Activated T-cell treated with anti-CD3 and anti-CD28 coated beads, Interleukin-2, amount 50 U/mL, for 48 hours (primary cell): ENCODE results near the gene ANKFN1.
"Not testable (repeated sequence)": the region's sequence is repeated elsewhere in the genome, so short reads cannot be mapped to it uniquely, and the experiment has no call there.

Source experiments
- DNase-seq, 2 experiments: peaks; one replicate each; pipeline ENCODE4 v3.0.0-alpha.2; 2020

ANKFN1 gene

GRCh38 chr17:56185491-56186221 is 32.4 kb downstream of the ANKFN1 start:
- DNase-seq, result no peak

DNA sequence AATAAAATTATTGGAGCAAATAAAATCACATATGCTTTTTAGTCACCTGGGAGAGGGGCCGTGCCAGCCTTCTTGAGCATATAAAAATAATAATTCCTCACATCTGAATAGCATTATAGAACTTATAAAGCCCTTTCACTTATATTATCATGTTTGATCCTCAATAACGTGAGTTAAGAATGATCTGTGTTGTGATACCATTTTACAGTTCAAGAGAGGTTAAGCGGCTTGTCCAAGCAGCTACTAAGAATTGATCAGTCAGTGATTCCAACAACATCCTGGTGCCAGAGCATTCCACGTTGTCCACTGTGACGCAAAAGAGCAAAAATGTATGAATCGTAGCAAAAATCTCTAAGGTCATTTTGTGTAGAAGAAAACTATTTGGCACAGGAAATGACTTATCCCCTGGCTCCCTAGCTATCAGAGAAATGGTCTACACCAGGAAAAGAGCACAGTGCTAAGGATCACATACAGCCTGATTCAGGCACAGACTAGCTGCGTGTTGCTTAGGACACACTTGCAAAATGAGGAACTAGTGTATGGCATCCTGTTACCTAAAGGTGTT is 33.0 kb downstream of the ANKFN1 start:
- DNase-seq, result no peak

GRCh38 chr17:56203430-56203829 is 50.2 kb downstream of the ANKFN1 start:
- DNase-seq, result no peak

GRCh38 chr17:56206351-56206750 is 53.1 kb downstream of the ANKFN1 start:
- no peak for DNase-seq

GRCh38 chr17:56213031-56213430 is 59.8 kb downstream of the ANKFN1 start:
- no peak for DNase-seq

- DNase-seq, result no peak
Measured at GRCh38 chr17:56217921-56218320, 64.6 kb downstream of the ANKFN1 start.

- DNase-seq, result no peak
Measured at GRCh38 chr17:56222255-56222654, 69.0 kb downstream of the ANKFN1 start.

GRCh38 chr17:56230660-56231059 is 77.4 kb downstream of the ANKFN1 start:
- no peak for DNase-seq

- DNase-seq, result no peak
Measured at GRCh38 chr17:56231252-56231651, 78.0 kb downstream of the ANKFN1 start.

DNA sequence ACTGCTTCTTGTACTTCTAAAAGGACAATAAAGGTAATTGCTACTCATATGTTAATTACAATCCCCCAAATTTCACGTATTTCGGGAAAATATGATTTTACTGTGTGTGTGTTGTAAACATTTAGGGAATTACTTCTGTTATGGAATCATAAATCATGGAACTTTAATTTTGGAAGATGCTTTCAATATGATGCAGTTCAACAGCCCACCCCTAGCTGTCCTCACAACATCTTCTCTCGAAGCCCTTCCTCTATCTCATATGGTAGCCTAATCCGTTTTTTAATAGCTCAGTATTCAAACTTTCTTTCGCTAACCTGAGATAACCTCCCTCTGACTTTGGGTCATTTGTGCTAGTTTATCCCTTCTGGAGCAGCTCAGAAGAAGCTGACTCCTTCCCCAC is 78.4 kb downstream of the ANKFN1 start:
- no peak for DNase-seq

DNA sequence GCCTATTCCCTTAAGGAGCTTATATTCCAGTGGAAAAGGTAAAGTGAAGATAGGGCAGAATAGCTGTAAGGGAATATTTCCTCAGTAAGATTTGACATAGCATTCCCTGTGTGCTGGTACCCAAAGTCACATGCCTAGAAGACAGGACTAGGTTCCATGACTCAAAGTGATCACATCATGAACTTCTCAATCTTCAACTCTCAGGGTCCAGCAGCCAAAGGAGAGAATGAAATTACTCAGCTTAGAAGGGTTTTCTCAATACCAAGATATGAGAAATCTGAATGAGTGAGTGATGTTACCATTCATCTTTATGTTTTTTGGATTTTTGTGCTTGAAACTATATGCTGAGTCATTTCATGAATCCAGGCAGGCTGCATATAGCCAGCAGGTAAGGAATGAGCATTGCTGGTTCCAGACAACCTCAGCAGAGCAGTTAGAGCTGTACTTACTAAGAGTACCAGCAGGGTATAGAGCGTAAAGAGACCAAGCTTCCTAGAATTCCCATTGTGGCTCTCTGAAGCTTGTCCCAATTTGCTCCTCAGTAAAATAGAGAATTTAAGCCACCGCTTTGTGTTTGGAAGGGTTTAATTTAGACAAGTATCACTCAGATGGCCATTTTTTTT is 91.1 kb downstream of the ANKFN1 start:
- no peak for DNase-seq

GRCh38 chr17:56247816-56248215 is 94.5 kb downstream of the ANKFN1 start:
- no peak for DNase-seq

GRCh38 chr17:56257075-56257474 is 103.8 kb downstream of the ANKFN1 start:
- no peak for DNase-seq

GRCh38 chr17:56260376-56261002 is 107.2 kb downstream of the ANKFN1 start:
- no peak for DNase-seq

GRCh38 chr17:56262803-56263202 is 109.5 kb downstream of the ANKFN1 start:
- no peak for DNase-seq

- no peak for DNase-seq
Measured at GRCh38 chr17:56269556-56270389, 116.5 kb downstream of the ANKFN1 start.

GRCh38 chr17:56274491-56274890 is 121.2 kb downstream of the ANKFN1 start:
- DNase-seq, result no peak

GRCh38 chr17:56284482-56284881 is 131.2 kb downstream of the ANKFN1 start:
- no peak for DNase-seq

DNA sequence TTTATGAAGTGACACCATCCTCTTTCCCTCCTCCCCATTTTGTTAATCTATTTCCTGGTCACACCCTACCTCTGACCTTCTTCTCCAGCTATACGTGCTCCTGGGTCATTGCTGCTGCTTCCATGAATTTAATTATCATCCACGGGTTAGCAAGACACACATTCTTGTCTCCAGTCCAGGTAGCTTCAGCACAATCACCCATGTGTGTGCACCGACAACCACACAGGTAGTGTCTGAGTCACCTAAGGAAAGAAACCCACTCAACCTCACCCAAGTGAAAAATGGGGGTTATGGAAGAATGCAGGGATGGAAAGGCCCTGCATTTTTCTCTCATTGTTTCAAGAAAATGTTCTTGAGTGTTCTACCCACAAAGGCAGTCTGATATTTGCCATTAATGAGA is 135.5 kb downstream of the ANKFN1 start:
- DNase-seq, result not testable (repeated sequence)

DNA sequence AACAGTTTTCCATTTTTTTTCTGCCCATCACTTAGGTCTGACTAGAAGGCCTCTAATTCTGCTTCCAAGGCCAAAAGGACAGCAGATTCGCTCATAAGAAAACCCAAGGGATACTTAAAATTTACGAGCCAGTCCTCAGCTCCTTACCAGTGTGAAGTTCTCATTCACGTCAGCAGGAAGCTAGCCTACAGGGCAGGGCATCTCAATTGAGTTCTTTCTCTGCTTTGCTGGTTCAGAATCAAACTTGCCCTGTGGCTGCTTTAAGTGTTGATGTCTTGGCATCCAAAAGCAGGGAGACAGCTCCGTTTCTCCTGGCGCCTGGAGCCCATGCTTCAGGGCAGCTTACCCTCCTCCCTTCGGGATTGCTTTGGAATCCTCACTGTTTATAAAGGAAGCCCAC is 136.0 kb downstream of the ANKFN1 start:
- DNase-seq, result no peak

DNA sequence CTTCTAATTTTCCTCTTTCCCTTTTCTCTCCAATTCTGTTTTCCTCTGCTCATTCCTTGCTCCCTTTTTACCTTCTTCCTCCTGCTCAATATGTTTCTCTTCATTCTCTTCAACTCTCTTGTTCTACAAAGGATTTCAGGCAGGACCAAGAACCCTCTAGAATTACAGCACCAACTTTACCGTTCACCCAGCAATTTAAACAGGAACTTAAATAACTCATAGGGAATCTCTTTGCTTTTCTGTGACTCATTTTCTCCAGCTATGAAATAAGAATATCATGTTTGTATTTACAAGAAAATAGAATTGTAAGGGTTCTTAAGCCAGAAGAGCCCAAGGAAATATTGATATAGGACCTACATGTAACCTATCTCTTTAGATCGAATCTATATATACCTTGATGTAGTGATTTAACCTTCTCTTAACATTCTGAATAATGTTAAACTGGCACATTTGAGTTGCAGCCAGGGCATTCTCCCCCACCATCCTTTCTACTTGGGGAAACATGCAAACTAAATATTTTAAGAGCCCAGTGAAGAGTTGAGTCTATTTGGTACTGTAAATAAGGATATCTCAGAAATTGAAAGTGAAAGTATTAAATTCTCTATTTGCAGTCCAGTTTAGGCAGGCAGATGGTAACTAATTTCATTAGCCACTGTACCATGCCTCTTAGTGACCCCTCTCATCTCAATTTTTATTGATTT is 137.0 kb downstream of the ANKFN1 start:
- DNase-seq, result no peak

DNA sequence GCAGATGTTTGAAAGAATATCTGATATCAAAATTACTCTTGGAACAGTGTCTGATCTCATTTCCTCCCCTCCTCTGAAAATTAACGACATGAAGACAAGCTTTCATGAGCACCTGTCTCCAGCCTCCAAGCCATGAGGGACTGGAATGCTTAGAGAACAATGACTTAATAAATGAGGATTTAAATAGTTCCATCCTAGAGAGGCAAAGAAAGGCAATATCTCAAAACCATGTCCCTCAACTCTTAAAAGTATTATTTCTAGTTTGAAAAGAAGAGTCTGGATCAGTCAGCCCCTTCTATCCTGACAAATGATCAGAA is 137.5 kb downstream of the ANKFN1 start:
- DNase-seq, result no peak
